Putamen (tissue), 1 donor: ENCODE measurements around the gene SMIM35.

Experiments used
- DNase-seq: peaks from one replicate; pipeline ENCODE4 v3.0.0-alpha.2; 2016; ENCODE audit warnings: low spot score

The SMIM35 gene

DNA sequence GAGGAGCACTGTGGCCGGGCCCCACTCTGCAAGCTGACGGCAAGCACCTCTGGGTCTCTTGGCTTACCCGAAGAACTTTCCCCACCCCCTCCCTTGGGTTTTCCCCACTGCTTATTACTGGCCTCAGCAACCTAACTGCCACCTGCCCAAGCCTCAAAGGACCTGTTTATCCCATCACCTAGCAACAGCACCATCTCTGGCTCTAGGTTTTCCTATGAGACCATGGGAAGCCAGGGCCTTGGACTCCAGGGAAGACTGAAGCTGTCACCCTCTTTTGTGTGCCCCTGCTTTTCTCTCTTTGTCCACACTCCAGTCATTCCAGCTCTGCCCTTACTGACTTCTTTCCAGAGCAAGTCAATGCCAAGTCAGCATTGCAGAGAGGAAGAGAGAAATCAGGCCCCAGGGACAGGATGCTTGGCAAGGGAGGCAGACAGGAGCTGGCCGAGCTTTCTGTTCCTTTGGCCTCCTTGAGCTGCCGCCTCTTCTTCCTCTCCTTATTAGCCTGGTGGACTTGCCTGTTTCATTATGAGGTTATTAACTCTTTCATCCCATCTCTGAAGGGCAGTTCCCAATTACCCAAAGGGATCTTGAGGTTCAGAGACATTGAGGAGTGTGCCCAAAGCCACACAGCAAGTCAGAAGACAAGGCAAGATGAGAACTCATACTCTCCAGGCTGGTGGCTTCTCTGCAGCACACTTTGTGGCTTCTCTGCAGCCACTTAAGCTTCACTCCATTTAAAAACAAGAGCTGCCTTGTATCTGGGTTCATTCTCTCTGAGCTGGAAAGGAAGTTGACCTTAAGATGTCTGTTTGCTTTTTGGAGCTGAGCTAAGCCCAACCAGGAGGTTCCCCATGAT is at the start of gene SMIM35:
SMIM35 (minus strand) TSS at position 51 of the 856 bp plus-strand sequence. CDS start 206 bp downstream, outside the sequence.
- DNase-seq = no peak

DNA sequence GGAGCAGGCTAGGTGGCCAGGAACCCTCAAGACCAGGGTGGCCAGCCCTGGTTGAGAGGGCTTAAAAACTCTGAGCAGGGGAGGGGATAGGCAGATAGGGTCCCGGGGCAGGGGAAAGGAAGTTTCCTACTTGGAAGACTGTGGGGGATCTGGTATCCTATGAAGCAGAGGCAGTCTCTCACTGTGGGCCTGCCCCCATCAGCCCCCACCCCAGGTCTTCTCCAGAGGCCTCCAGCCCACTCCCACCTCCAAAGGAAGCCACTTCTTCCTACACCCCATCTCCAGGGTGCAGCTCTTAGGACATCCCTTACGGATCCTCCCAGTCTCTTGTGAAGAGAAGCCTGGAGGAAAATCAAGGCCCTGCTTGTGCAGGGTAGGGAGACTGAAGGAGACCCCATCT is 49.6 kb upstream of the SMIM35 start:
- no peak for DNase-seq

DNA sequence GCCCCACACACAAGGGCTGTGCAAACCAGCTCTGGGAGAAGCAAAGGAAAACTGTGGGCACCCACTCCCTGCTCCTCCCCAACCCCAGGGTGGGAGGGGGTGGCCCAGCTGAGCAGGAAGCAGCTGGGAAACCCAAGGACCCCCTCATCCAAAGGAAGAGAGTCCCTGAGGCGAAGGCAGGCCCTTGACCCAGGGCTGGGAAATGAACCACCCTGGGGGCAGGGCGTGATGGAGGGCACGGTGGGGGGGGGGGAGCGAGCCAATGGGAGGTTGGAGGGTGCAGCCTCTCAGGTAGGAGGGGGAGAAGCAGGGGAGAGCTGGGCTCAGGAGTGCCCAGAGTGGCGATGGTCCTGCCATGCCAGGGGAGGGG is 49.0 kb upstream of the SMIM35 start:
- DNase-seq = no peak

DNA sequence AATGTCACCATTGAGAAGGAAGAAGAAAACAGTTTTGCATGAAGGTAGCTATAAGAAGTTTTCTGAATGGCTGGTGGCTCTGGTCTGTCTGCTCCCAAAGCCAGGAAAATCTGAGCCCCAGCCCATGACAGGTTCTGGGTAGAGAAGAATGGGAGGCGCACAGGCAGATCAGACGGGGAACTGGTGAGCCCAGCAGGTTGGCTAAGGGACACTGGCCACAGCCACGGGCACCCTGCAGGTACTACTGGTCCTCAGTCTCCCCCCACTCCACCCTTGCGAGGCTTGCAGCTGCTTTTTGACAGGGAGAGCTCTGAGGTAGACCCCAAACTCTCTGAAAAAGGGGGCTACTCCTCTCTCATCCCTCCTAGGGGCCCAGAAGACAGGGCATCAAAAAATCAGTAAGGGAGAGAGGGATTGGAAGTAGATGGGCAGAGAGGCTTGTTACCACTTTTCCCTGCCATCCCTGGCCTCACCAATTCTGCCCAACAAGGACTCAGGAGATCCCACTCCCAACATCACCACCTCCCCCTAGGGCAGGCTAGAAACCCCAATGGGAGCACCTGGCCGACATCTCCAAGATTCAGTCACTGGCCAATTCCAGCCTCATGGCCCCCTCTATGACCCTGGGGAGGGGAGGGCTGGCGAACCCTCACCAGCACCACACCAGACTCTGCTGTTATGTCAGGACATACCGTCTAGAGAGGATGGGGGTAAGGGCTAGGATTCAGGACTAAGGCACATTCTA is 48.5 kb upstream of the SMIM35 start:
- DNase-seq = no peak

DNA sequence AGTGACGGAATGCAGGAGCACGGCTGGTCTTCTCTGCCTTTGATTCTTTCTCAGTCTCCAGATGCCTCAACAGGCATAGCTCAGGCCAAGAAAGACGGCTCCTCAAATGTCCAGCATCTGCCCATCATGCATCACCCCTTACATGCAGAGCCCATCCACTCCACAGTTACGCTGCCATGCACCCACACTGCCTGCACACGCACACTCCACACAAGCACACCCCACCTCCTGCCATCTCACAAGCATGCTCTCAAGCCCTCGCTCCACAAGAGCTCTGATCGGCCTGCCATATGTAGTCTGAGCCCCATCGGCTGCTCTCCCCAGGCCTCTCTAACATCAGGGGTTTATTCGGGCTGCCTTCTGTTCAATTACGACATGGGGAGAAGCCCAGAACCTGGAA is 47.1 kb upstream of the SMIM35 start:
- DNase-seq = no peak

DNA sequence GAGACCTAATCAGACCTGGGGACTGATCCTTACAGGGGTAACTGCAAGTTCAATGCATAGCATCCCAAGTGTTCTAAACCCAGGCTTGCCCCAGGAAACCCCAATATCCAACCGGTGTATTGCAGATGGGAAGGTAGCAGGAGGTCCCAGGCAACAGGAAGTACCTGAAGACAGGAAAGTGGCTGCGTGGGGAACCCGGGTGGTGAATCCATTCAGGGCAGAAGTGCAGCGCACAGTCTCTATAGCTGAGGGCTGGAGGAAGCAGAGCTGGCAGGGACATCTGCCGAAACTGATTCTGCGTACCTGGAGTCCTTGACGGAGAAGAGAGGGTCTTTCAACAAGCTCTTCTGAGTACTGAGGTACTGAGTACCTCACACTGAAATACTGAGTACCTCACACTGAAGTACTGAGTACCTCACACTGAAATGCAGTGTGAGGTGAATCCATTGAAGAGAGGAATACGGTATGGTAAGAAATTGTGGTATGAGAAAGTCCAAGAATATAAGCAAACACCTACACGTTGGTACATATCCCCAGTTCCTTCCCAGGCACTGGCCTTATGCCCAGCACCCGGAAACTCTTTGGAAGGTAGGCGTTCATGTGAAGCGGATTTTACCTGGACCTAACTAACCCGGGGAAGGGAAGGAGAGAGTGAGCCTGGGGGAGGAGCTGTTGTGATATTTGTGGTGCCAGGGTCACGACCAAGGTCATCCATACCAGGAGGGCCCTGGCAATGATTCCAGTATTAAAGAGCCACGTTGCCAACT is 45.8 kb upstream of the SMIM35 start:
- DNase-seq = no peak

DNA sequence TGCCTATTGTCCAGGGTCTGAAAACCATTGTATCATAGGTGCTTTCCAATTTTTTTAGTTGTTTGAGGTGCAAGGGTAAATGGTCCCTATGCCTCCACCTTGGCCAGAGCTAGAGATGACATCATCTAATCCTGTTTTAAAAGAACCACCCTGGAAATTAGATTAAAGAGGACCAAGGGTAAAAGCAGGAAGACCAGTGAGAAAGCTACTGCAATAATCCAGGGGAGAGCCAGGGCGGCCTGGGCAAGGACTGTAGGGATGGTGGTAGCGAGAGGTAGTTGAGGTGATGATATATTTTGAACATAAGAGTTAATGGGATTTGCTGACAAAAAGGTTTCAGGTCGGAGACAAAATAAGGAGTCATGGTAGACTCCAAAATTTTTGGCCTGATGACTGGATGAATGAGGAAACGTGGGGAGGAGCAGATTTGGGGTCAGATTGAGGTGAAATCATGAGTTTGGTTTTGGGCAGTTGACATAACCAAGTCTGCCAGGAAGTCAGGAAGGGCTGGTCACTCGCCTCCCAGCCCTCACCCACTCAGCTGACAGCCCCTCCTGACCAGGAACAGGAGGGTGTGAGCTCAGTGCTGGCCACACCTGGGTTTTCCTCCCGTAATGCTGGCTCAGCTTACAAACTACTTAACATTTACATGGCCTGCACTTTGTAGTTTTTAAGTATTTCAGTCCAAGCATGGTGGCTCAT is 42.9 kb upstream of the SMIM35 start:
- no peak for DNase-seq

DNA sequence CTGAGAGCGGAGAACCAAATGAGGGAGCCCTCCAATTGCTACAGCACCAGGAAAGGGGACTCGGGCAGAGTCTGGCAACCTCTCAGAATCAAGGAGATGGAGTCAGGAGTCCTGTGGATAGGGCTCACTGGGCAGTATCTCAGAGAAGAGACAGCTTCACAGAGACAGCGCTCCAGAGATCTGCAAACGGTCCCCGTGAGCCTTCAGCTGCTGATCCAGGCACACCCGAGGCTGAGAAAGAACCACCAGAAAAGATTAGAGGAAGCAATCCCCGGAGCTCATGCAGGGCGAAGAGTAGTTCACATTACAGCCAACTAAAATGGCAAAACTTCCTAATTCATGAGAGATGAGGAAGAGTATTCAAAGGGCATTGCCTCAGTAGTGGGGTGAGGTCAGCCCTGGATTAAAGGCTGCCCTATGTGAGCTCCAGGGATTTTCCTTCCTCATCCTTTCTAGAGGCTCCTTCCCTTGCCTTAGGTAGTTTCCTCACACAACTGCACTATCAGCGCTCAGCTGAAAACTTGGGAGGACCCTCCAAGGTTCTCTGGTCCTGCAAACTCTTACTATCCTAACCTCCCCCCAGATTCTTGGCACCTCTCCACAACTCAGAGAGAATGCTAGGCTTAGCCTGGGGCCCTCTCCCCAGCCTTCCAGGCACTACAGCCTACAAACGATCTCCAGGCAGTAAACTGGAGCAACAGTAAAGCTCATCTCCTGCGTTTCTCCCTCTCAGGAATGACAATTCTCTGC is 42.1 kb upstream of the SMIM35 start:
- no peak for DNase-seq

DNA sequence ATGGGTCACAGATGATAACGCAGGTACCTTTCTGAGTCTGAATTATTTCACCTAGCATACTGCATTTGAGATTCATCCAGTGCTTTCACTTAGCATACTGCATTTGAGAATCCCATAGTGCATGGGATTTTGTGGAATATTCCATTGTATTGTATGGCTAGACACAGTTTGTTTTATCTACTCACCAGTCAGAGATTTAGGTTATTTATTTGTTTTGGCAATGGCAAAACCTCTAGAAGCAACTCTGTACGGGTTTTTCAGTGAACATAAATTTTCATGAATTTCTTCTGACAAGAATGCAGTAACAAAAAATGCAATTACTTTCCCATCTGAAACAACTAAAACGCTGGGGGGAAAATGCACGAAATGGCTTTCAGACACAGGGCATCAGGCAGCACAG is 41.5 kb upstream of the SMIM35 start:
- no peak for DNase-seq

DNA sequence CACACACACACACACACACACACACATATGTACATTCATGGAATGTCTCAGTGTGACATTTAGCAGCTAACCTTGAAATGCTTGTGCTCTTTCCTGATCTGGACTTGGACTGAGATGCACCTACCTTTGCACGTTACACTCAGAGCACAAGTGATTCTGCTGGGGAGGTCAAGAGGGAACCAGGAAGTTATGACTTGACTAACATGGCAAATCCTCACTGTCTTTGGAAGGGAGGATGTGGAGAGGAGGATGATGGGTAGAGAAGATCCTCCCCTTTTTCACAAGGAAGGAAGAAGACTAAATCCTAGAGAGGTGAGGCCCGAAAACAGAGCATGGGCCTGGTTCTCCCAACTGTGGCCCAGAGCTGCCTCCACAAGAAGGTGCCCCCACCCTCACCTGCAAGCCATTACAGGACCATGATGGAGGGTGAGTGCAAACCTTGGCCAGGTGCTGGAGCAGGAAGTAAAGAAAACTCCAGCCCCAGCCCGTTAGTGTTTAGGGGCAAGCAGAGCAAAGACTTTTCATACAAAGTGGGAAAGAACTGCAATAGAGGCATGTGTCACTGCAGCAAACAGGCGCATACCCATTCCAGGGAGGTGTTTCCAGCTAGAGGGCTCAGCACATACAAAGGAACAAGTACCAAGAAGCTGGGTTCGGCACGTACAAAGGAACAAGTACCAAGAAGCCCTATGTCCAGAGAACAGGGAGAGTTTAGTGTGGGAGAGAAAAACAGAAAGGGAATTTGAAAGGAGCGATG is 39.5 kb upstream of the SMIM35 start:
- no peak for DNase-seq

DNA sequence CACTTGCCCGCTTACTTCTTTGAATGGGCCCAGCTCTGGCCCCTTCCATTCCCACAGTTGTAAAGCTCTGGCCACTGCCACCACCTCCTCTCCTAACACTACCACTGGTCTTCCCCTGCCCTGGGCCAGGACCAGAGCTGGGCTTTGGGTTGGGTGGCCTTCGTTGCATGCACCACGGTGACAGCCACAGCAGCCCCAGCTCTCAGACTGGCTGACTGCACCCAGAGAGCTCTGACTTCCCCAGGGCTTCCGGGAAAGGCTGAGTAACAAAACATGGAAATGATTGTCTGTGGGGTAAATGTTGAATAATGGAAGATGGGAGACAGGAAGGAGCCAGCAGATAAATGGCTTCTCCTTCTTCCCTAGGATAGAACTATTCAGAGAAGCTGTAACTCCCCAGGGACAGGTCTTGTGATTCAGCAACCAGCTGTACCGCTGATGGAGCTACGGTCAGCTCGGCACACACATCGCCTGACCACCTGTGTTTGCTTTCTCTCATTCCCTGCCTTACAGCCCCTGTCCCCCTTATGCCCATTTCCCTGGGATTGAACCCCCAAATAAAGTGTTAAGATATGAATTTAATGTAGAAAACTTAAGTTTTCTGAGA is 38.3 kb upstream of the SMIM35 start:
- no peak for DNase-seq

DNA sequence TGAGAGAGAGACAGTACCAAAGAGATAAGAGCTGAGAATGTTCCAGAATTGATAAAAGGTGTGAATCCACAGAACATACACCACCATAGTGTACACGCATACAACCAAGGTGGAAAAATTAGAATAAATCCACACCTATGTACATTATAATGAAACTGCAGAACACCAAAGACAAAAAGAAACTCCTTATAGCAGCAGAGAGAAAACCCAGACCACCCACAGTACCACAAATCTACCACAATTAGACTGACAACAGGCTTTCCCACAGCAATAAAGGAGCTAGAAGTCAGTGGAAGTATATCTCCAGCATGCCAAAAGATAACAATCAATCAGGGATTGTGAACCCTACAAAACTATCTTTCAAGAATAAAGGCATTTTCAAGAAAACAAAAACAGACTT is 34.0 kb upstream of the SMIM35 start:
- DNase-seq = no peak

DNA sequence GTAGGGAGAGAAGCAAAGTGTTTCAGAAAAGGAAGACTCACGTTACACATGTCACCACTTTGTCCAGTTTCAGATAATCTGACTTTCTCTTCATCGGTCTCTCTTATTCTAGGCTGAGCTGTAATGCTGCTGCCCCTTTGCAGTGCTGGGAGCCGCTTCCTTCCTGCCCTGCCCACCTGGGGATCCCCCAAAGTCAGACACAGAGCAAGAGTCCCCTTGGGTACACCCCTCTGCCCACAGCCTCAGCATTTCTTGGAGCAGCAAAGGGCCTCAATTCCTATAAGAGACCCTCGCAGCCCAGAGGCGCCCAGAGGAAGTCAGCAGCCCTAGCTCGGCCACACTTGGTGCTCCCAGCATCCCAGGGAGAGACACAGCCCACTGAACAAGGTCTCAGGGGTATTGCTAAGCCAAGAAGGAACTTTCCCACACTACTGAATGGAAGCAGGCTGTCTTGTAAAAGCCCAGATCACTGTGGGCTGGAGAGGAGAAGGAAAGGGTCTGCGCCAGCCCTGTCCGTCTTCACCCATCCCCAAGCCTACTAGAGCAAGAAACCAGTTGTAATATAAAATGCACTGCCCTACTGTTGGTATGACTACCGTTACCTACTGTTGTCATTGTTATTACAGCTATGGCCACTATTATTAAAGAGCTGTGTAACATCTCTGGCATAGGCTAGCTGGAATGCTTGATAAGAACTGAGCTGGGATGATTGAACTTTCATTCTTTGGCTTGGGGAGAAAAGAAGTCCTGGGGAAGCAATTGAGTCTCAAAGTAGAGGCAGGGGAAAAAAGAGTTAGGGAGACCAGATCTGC is 31.2 kb upstream of the SMIM35 start:
- no peak for DNase-seq

DNA sequence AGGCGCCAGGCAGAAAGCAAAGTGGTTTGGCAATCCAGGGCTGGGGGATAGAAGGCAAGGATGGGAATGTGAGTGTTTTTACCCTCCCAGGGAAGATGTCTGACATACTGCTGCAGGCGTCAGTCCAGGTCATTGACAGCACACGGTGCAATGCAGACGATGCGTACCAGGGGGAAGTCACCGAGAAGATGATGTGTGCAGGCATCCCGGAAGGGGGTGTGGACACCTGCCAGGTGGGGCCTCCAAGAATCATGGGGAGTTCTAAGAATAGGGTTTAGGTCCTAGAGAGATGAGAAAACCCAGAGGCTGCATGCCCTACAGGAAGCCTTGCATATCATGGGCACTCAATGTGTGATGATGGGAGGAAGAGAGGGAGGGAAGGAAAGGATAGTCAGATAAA is 28.3 kb upstream of the SMIM35 start:
- no peak for DNase-seq

DNA sequence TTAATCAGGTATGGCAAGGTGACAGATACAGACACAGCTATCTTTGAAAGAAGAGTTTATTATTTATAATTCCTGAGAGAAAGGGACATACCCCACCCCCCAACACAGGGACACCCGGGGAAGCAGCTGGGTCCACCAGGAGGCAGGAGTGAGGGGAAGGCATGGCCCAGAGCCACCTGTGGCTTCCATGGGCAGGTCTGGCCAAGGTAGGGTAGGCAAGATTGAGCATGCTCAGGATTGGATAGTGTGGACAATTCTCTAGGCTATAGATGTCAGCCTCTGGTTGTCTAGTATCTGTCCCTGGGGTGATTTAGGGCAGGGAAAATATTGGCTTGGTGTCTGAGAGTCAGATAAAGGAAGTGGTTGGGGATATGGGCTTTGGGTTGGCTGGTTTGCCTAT is 27.5 kb upstream of the SMIM35 start:
- no peak for DNase-seq

DNA sequence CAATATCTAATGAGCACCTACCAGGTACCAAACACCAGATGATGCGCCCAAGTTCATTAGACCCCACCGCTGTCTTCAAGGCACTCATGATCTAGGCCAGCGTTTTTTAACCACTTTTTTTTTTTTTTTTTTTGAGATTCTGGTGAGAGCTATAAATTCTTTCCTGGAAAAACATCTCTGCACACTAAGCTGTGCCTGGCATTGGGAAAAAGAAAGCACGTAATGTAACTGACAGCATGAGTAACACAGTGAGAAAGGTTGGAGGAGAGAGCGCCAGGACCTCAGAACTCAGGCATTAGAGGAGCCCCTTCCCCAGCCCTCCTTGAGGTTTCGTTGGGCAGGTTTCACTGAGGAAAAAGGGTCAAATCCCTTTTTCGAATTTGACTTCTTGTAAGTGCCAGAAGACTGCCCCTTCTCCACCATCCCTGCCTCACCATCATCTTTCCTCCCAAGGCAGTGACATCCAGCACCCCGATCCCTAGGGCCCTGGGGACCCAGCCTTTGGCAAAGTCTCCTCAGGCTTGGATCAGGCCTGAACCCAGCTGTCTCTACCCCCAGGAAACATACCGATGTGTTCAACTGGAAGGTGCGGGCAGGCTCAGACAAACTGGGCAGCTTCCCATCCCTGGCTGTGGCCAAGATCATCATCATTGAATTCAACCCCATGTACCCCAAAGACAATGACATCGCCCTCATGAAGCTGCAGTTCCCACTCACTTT is 26.1 kb upstream of the SMIM35 start:
- DNase-seq = no peak

DNA sequence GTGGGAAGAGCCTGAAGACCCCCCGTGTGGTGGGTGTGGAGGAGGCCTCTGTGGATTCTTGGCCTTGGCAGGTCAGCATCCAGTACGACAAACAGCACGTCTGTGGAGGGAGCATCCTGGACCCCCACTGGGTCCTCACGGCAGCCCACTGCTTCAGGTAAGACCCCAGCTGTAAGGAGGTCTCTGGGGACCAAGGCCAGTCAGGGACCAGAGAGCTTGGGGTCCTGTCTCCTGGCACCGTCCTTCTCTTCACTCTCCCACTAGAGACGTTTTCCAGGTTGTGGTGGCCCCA is 24.9 kb upstream of the SMIM35 start:
- no peak for DNase-seq

DNA sequence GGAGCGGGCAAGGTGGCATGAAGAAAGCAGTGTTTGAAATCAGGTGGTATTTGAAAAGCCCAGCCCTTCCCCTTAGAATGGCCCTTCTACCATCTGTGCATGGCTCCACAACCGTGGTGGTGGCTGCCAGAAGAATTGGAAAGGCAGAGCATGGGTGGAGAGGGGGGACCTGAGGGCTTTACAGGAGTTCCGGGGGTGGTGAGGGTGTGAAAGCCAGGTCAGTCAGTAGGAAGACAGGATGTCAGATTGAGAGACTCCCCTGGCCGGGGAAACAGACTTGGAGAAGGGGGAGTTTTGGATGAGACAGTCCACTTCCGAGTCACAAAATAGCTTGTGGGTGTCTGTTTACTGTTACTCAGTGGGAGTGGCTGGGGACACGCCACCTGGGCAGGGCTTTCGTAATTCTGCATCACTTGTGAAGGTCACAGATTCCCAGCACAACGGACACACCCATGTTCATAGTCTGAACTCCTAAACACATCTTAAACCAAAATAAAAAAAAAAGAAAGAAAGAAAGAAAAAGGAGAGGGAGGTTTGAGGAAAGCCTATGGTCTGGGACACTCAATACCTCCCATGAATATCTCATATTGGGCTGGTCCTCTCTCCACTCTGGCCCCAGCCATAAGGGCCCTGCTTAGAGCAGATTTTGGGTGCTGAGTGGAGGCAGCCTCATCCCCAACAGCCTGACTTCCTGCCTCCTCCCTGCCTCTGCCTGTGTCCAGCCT is 24.4 kb upstream of the SMIM35 start:
- DNase-seq = no peak
